ENCODE results near the gene ARF4.

Gene ARF4

DNA sequence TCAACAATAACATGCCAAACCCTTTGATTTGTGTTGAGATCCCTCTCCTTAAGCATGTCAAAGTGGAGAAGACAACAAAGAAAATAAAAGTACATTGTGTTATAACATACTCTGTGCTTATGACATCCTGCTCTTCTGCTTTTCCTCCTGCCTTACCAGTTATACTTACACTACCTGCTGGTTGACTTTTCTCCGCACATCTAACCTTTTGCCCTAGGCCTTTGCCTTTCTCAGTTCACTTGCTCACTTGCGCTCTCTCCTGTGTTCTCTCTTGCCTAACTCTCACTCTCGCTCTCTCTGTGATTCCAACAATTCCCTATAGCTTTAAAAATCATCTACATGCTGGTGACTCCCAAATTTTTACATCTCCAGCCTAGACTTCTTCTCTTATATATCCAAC lies 58.7 kb downstream of the ARF4 start:
- 0 out of 2 replicates have a peak, but pooled peaks have one; percentile 12 for TF ChIP-seq CTCF (conservative IDR thresholded peaks at IDR 0.05)
- H3K27ac ChIP-seq: peak overlapping the region; percentile 40

DNA sequence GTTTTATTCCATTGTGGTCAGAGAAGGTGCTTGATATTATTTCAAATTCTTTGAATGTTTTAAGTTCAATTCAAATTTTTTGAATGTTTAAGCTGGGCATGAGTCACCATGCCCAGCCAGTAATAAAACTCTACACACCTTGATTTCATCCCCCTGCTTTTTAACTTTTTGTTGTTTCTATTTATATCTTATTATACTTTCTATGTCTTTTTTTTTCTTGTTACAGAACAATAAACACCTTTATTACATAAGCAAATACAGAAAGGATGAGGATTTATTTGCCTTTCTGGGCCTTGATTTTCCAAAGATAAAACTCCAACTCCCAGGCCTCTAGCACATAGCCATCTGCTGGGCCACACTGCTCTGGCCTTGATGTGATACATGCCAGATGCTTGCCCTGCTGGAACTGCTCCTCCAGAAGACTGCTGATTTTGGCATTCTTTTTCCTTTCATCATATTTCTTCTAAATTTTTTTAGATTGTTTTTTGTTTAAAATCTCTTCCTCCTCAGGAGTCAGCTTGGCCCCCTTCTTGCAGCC lies 67.0 kb downstream of the ARF4 start:
- TF ChIP-seq CTCF (conservative IDR thresholded peaks at IDR 0.05): no peak
- H3K27ac ChIP-seq: peak overlapping the region; percentile 65
